ENCODE results near the gene CPNE9.

Gene CPNE9

DNA sequence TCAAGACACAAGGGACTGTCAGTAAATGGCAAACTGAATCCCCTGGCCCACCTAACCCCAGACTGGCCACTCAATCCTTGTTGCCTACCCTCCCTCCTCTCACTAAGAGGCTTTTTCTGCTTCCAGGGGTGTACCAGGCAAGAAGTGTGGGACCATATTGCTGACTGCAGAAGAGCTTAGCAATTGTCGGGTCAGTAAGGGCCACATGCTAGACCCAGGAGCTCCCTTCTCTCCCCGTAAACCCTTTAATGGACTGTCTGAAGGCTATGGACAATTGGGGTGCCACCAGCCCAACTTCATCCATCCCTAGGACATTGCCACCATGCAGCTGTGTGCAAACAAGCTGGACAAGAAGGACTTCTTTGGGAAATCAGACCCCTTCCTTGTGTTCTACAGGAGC, 8.8 kb downstream of the CPNE9 start:
- no peak overlapping the region for H3K4me3 ChIP-seq (ENCODE audit: low read length)
- TF ChIP-seq, protein P1, sequence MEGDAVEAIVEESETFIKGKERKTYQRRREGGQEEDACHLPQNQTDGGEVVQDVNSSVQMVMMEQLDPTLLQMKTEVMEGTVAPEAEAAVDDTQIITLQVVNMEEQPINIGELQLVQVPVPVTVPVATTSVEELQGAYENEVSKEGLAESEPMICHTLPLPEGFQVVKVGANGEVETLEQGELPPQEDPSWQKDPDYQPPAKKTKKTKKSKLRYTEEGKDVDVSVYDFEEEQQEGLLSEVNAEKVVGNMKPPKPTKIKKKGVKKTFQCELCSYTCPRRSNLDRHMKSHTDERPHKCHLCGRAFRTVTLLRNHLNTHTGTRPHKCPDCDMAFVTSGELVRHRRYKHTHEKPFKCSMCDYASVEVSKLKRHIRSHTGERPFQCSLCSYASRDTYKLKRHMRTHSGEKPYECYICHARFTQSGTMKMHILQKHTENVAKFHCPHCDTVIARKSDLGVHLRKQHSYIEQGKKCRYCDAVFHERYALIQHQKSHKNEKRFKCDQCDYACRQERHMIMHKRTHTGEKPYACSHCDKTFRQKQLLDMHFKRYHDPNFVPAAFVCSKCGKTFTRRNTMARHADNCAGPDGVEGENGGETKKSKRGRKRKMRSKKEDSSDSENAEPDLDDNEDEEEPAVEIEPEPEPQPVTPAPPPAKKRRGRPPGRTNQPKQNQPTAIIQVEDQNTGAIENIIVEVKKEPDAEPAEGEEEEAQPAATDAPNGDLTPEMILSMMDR (IDR thresholded peaks at IDR 0.05; ENCODE audit: insufficient read depth, low read depth, low read length, missing control alignments): no peak
- no peak for DNase-seq (ENCODE audit: low read depth)

DNA sequence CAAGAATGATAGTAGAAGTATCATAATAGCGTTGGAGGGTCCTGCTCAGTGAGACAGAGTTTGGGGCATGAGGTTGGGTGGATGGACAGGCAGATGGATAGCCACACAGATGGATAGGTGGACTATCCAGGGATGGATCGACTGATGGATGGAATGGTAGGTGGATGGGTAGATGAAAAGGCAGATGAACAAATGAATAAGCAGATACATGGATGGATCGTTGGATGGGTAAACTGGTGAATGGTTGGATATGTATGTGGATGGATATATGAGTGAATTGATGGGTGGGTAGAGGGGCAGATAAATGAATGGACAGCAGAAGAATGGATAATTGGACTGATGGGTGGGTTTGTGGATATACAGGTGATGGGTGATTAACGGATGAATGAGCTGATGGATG, 9.5 kb downstream of the CPNE9 start:
- no peak overlapping the region for H3K4me3 ChIP-seq (ENCODE audit: low read length)
- TF ChIP-seq, protein P1 (IDR thresholded peaks at IDR 0.05; ENCODE audit: insufficient read depth, low read depth, low read length, missing control alignments): no peak
- DNase-seq (ENCODE audit: low read depth): no peak

DNA sequence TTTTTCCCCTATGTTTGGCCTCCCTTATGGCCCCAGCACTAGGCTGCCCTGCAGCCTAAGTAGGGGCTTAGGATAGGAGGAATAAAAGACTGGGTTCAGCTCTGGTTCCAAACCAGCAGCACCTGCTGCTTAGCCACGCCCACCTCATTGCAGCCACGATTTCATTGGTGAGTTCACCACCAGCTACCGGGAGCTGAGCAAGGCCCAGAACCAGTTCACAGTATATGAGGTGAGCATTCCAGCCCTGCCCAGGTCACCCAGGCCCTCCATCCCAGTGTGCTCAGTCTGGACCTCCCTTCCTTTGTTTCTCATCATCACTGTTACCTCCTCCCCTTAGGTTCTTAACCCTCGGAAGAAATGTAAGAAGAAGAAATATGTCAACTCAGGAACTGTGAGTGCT, 11.5 kb downstream of the CPNE9 start:
- H3K4me3 ChIP-seq (ENCODE audit: low read length): no peak overlapping the region
- TF ChIP-seq, protein P1 (IDR thresholded peaks at IDR 0.05; ENCODE audit: insufficient read depth, low read depth, low read length, missing control alignments): no peak
- peak; percentile 29 for DNase-seq (ENCODE audit: low read depth)

DNA sequence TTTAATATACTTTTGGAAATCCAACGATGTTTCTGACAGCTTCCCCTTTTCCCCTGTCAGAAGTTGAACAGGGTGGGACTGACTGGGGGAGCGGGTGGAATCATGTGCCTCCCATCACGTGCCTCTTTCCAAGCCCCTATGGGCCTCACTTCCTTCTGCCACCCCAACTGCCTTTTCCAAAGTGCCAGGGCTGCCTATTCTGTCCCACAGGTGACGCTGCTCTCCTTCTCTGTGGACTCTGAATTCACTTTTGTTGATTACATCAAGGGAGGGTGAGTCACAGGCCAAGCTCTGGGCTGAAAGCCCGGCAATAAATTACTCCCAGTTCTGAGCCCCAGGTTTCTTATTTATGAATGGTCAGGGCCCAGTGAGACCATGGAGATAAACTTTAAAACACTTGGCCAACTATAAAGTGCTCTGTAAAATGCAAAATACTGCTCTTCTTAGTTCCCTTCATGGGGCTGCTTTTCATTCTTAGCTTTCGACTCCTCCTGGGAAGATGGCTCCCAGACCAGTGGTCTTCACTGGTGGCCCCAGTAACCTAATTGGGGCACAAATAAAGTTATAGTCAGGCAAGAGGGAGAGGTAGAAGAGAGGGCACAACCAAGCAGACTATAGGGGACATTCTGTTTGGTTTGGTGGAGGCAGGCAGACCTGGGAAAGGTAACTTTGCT, 12.3 kb downstream of the CPNE9 start:
- DNase-seq (ENCODE audit: low read depth): peak; percentile 86
- H3K4me3 ChIP-seq (ENCODE audit: low read length): no peak overlapping the region
- TF ChIP-seq, protein P1 (IDR thresholded peaks at IDR 0.05; ENCODE audit: insufficient read depth, low read depth, low read length, missing control alignments): peak; percentile 88

DNA sequence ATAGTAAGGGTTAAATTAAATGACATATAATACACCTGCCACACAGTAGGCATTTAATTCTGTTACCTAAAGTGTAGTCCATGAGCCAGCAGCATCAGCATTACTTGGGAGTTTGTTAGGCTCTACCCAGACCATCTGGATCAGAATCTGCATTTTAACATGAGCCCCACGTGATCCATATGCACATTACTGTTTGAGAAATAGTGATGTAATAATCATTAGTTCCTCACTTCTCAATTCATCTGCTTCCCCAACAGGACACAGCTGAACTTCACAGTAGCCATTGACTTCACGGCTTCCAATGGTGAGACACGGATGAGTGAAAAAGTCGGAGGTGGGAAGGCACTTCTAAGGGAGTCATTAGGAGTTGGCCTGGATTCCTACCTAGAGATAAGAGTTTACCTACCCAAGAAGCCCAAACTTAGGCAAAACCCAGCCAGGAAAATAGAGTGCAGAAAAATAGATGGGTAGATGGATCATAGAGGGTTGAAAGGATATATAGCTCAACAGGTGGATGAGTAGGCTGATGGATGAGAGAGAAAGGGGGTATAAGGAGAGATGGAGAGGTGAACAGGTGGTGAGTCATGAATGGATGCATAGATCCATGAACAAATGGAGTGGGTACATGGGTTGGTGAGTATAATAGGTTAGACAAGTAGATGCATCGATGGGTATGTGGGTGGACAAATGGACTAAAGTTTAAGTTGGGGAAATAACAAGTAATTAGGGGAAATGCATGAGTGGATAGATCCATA, 13.3 kb downstream of the CPNE9 start:
- no peak for DNase-seq (ENCODE audit: low read depth)
- H3K4me3 ChIP-seq (ENCODE audit: low read length): no peak overlapping the region
- TF ChIP-seq, protein P1 (IDR thresholded peaks at IDR 0.05; ENCODE audit: insufficient read depth, low read depth, low read length, missing control alignments): no peak

DNA sequence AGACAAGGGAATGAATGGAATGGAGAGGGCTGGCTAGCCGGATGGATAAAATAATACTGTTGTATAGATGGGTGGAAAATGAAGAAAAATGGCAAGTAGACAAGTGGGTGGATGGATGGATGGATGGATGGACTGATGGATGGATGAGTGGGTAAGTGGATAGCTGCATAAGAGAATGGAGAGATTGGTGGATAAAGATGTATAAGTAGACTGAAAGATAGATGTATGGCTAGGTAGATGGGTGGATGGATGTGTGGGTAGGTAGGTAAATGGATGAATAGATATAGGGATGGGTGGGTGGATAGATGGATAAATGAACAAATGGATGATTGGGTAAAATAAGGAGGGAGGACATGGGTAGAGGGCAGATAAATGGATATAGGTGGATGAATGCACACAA, 13.9 kb downstream of the CPNE9 start:
- no peak overlapping the region for H3K4me3 ChIP-seq (ENCODE audit: low read length)
- DNase-seq (ENCODE audit: low read depth): no peak
- TF ChIP-seq, protein P1 (IDR thresholded peaks at IDR 0.05; ENCODE audit: insufficient read depth, low read depth, low read length, missing control alignments): no peak

Measured in epithelial cell of esophagus (primary cell).